ENCODE measurements around the gene CXCL11. TPM values are rescaled to one million over a fixed set of nuclear protein-coding genes. Genes with fewer than 3 reads are reported as not detected.

The CXCL11 gene
- total and polyA plus RNA-seq, 9 of the 15 experiments (the other 6 are each of a cell fraction or from before 2014, with no cell fraction given) = 2.1 to 9.1 (median 4.5) TPM

DNA sequence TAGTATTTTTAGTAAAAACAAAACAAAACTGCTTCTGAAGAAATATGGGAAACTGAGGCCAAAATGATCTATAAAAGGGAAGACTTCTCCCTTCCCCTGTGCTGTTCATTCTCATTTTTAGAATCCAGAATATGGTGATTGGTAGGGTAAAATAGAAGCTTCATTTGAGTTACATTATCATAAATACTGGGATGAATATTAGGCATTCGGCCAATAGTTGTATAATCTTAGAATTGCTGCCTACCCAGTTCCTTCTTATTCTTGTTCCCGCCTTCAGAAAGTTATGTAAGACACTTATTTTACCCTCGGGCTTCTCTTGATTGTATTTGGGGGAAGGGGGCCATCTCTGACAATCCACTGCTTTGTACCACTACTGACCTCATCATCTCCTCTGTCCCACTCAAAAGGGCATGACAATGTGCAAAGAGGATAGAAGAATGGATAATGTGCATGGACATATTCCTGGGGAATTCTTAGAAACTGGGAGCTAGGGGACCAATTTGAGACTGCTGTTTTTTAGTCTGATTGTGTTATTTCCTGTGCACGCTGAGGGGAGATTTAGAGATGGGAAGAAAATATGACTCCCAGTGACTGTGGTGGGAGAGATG, 39.2 kb upstream of the CXCL11 start (continued):
- TF ChIP-seq, protein P1, sequence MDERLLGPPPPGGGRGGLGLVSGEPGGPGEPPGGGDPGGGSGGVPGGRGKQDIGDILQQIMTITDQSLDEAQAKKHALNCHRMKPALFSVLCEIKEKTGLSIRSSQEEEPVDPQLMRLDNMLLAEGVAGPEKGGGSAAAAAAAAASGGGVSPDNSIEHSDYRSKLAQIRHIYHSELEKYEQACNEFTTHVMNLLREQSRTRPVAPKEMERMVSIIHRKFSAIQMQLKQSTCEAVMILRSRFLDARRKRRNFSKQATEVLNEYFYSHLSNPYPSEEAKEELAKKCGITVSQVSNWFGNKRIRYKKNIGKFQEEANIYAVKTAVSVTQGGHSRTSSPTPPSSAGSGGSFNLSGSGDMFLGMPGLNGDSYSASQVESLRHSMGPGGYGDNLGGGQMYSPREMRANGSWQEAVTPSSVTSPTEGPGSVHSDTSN (CRISPR knock-in tag; IDR thresholded peaks at IDR 0.05; ENCODE audit: low read depth) = no peak
- TF ChIP-seq, protein P1 (tag; conservative IDR thresholded peaks at IDR 0.05; ENCODE audit: low read depth) = no peak

DNA sequence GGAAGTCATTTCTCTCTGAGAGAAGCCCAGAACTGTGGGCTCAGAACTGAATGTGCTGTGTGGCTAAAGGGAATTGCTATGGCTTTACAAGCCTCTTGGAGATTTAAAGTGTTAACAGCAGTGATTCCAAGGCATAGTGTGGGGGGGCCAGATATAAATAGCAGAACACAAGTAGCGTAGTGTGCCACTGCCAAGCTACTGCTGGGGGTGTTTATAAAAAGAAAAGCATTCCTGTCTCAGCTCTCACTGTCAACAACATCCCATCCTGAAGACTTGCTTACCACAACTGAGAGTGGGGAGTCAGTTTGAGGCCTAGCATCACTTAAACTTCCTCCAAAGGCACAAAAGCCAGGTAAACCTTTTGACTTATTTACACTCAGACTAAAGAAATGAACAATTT, 38.6 kb upstream of the CXCL11 start, which contains the start of gene ART3:
Gene ART3 (plus strand): TSS at position 242 of the 400 bp plus-strand sequence. CDS start 1,181 bp downstream, outside the sequence.
- ChIA-PET CTCF (ENCODE audit: low intra/inter-chr PET ratio) (no interaction called here), POLR2A (interaction anchor here (0.6 to 1.2 kb wide), 2 partner anchors 31 to 75 kb away, joined by 3 read pairs; no protein-coding TSS in a partner anchor)
- Histone ChIP-seq H3K79me2 (ENCODE audit: control insufficient read depth, insufficient read depth, low read length) (no peaks in the 10 kb centered on the region), H3K9me1 (ENCODE audit: control insufficient read depth, insufficient read depth, low read length) (no peaks in the 10 kb centered on the region), H3K27me3 (ENCODE audit: control insufficient read depth in 2 of 2, insufficient read depth in 2 of 2, low read length in 2 of 2) (no peaks in the 10 kb centered on the region), H3K4me2 (ENCODE audit: insufficient read depth, low read length) (no peak within 1 kb of the TSS), H3K4me3 (no peak within 1 kb of the TSS), H4K20me1 (replicated peaks; ENCODE audit: control insufficient read depth, insufficient read depth, low read length) (no peaks in the 10 kb centered on the region), H3K4me1 (replicated peaks in 1 of 2; ENCODE audit: control insufficient read depth in 2 of 2, insufficient read depth in 2 of 2, low read length in 2 of 2) (no peaks in the 10 kb centered on the region), H3K9ac (ENCODE audit: insufficient read depth in 1 of 2, low read depth in 2 of 2, low read length in 2 of 2) (no peak within 1 kb of the TSS), H2AFZ (ENCODE audit: low read depth, low read length) (no peak within 1 kb of the TSS), H3K36me3 (ENCODE audit: control insufficient read depth, insufficient read depth, low read length) (no peaks in the 10 kb centered on the region), H3K27ac (ENCODE audit: extremely low read depth, low read depth, low read length) (no peak within 1 kb of the TSS), H3K9me3 (replicated peaks; ENCODE audit: control insufficient read depth, insufficient read depth, low read depth, low read length) (no peaks in the 10 kb centered on the region)
- in situ Hi-C loops (cut with MboI) = no loop called here
- BruUV-seq (replicated peaks) = no TSS peak
- ATAC-seq (no peak), DNase-seq (ENCODE audit: extremely low read depth in 1 of 4, low spot score in 3 of 4) (no peak), FAIRE-seq (no peak)
- TF ChIP-seq ZNF584 (CRISPR knock-in tag; IDR thresholded peaks at IDR 0.05; ENCODE audit: low read depth) (no peak), ZNF212 (CRISPR knock-in tag; IDR thresholded peaks at IDR 0.05) (no peak)
- TF ChIP-seq, protein P2, sequence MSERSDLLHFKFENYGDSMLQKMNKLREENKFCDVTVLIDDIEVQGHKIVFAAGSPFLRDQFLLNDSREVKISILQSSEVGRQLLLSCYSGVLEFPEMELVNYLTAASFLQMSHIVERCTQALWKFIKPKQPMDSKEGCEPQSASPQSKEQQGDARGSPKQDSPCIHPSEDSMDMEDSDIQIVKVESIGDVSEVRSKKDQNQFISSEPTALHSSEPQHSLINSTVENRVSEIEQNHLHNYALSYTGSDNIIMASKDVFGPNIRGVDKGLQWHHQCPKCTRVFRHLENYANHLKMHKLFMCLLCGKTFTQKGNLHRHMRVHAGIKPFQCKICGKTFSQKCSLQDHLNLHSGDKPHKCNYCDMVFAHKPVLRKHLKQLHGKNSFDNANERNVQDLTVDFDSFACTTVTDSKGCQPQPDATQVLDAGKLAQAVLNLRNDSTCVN (CRISPR knock-in tag; IDR thresholded peaks at IDR 0.05) = no peak
- TF ChIP-seq, protein P3, sequence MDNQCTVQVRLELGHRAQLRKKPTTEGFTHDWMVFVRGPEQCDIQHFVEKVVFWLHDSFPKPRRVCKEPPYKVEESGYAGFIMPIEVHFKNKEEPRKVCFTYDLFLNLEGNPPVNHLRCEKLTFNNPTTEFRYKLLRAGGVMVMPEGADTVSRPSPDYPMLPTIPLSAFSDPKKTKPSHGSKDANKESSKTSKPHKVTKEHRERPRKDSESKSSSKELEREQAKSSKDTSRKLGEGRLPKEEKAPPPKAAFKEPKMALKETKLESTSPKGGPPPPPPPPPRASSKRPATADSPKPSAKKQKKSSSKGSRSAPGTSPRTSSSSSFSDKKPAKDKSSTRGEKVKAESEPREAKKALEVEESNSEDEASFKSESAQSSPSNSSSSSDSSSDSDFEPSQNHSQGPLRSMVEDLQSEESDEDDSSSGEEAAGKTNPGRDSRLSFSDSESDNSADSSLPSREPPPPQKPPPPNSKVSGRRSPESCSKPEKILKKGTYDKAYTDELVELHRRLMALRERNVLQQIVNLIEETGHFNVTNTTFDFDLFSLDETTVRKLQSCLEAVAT (IDR thresholded peaks at IDR 0.05) = no peak
- TF ChIP-seq, protein P4, sequence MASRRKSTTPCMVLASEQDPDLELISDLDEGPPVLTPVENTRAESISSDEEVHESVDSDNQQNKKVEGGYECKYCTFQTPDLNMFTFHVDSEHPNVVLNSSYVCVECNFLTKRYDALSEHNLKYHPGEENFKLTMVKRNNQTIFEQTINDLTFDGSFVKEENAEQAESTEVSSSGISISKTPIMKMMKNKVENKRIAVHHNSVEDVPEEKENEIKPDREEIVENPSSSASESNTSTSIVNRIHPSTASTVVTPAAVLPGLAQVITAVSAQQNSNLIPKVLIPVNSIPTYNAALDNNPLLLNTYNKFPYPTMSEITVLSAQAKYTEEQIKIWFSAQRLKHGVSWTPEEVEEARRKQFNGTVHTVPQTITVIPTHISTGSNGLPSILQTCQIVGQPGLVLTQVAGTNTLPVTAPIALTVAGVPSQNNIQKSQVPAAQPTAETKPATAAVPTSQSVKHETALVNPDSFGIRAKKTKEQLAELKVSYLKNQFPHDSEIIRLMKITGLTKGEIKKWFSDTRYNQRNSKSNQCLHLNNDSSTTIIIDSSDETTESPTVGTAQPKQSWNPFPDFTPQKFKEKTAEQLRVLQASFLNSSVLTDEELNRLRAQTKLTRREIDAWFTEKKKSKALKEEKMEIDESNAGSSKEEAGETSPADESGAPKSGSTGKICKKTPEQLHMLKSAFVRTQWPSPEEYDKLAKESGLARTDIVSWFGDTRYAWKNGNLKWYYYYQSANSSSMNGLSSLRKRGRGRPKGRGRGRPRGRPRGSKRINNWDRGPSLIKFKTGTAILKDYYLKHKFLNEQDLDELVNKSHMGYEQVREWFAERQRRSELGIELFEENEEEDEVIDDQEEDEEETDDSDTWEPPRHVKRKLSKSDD (conservative IDR thresholded peaks at IDR 0.05; ENCODE audit: low read length) = no peak
- TF ChIP-seq, protein P5, sequence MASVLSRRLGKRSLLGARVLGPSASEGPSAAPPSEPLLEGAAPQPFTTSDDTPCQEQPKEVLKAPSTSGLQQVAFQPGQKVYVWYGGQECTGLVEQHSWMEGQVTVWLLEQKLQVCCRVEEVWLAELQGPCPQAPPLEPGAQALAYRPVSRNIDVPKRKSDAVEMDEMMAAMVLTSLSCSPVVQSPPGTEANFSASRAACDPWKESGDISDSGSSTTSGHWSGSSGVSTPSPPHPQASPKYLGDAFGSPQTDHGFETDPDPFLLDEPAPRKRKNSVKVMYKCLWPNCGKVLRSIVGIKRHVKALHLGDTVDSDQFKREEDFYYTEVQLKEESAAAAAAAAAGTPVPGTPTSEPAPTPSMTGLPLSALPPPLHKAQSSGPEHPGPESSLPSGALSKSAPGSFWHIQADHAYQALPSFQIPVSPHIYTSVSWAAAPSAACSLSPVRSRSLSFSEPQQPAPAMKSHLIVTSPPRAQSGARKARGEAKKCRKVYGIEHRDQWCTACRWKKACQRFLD (CRISPR knock-in tag; IDR thresholded peaks at IDR 0.05) = no peak
- TF ChIP-seq, protein P6, sequence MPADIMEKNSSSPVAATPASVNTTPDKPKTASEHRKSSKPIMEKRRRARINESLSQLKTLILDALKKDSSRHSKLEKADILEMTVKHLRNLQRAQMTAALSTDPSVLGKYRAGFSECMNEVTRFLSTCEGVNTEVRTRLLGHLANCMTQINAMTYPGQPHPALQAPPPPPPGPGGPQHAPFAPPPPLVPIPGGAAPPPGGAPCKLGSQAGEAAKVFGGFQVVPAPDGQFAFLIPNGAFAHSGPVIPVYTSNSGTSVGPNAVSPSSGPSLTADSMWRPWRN (IDR thresholded peaks at IDR 0.05; ENCODE audit: low read depth) = no peak
- WGBS (ENCODE audit: insufficient coverage, low coverage, missing lambda C conversion rate) = 48% methylated on average over 1 of the region's 1 CpG
- intact Hi-C loops (cut with micrococcal nuclease) = no loop called here
